Muscle of arm (tissue), 12 donors: Measurements from ENCODE around the gene C1QBP. TPM values are rescaled to one million over a fixed set of nuclear protein-coding genes. Genes with fewer than 3 reads are reported as not detected.

Experiments
- DNase-seq: peaks from one replicate; pipeline ENCODE4 v3.0.0-alpha.2; 2013
- polyA plus RNA-seq, 12 donors: library from polyadenylated mRNA; unstranded; fragments of 120-200 nt; gene quantifications; one replicate each; pipeline ENCODE4 v1.2.1, GENCODE V29; 2013; ENCODE audit not compliant: insufficient read length in 12 of 12

C1QBP gene
- polyA plus RNA-seq, 12 donors: 66.1 to 137 (median 117) TPM; not detected in 1

GRCh38 chr17:5391678-5392077 is 47.3 kb downstream of the C1QBP start:
- DNase-seq: no peak

Other genes with a start within 250 kb of the C1QBP start
- 10 to 100 TPM in 7 of 12 donors, 1 to 10 TPM in 4, not detected in 1; 9.2 to 16.3 (median 11.6) TPM for gene ZNF594, start 247.3 kb downstream of the C1QBP start, polyA plus RNA-seq
- gene SCIMP, start 204.3 kb downstream of the C1QBP start, polyA plus RNA-seq: 1 to 10 TPM in 7 of 12 donors, under 1 TPM in 3, not detected in 2; 0.66 to 2.9 (median 1.4) TPM
- gene RABEP1, start 156.9 kb downstream of the C1QBP start, polyA plus RNA-seq: 10 to 100 TPM in 11 of 12 donors, not detected in 1; 52.4 to 90.8 (median 58.3) TPM
- gene NUP88, start 19.5 kb downstream of the C1QBP start, polyA plus RNA-seq: 10 to 100 TPM in 11 of 12 donors, not detected in 1; 29.1 to 61.7 (median 48.5) TPM
- 10 to 100 TPM in 11 of 12 donors, not detected in 1; 38.8 to 62.5 (median 47.1) TPM for gene RPAIN, start 19.0 kb downstream of the C1QBP start, polyA plus RNA-seq
- gene DHX33, start 29.8 kb upstream of the C1QBP start, polyA plus RNA-seq: 10 to 100 TPM; 10.4 to 98.9 (median 13.0) TPM
- 10 to 100 TPM in 11 of 12 donors, not detected in 1; 39.8 to 60.1 (median 50.4) TPM for gene DERL2, start 47.0 kb upstream of the C1QBP start, polyA plus RNA-seq
- gene MIS12, start 47.4 kb upstream of the C1QBP start, polyA plus RNA-seq: 10 to 100 TPM in 11 of 12 donors, not detected in 1; 15.6 to 32.4 (median 26.4) TPM
- 10 to 100 TPM in 11 of 12 donors, not detected in 1; 52.4 to 78.7 (median 60.9) TPM for gene NLRP1, start 145.4 kb upstream of the C1QBP start, polyA plus RNA-seq